Hematopoietic multipotent progenitor cell treated with erythropoietin and hydrocortisone succinate and interleukin-3 and kit ligand, for 17 days (in vitro differentiated cells): ENCODE measurements around the gene SCGB1D1.
A peak's percentile ranks its signal among the peaks of the same experiment; 100 is the strongest.
"Not testable (repeated sequence)": the region's sequence is repeated elsewhere in the genome, so short reads cannot be mapped to it uniquely, and the experiment has no call there.

Experiments
- DNase-seq: peaks from one replicate; pipeline ENCODE4 v3.0.0-alpha.2; 2015; ENCODE audit warnings: low spot score

SCGB1D1 gene

GRCh38 chr11:62166371-62166770 lies 23.6 kb upstream of the SCGB1D1 start:
- no peak for DNase-seq

- DNase-seq: no peak
Measured at GRCh38 chr11:62169448-62169847, 20.6 kb upstream of the SCGB1D1 start.

GRCh38 chr11:62169935-62170334 lies 20.1 kb upstream of the SCGB1D1 start:
- DNase-seq: no peak

GRCh38 chr11:62171261-62171723 lies 18.7 kb upstream of the SCGB1D1 start:
- peak; percentile 48 for DNase-seq

- DNase-seq: no peak
Measured at GRCh38 chr11:62172294-62172693, 17.7 kb upstream of the SCGB1D1 start.

- DNase-seq: no peak
Measured at GRCh38 chr11:62176766-62177165, 13.2 kb upstream of the SCGB1D1 start.

GRCh38 chr11:62179995-62180394 lies 10.0 kb upstream of the SCGB1D1 start:
- no peak for DNase-seq

- DNase-seq: no peak
Measured at GRCh38 chr11:62181097-62181496, 8.9 kb upstream of the SCGB1D1 start.

- no peak for DNase-seq
Measured at GRCh38 chr11:62182147-62182891, 7.7 kb upstream of the SCGB1D1 start.

GRCh38 chr11:62186195-62186594 lies 3.8 kb upstream of the SCGB1D1 start:
- DNase-seq: no peak

GRCh38 chr11:62193952-62194351 lies 3.9 kb downstream of the SCGB1D1 start:
- DNase-seq: no peak

GRCh38 chr11:62195010-62195409 lies 5.0 kb downstream of the SCGB1D1 start:
- not testable (repeated sequence) for DNase-seq

- DNase-seq: no peak
Measured at GRCh38 chr11:62195945-62196344, 5.9 kb downstream of the SCGB1D1 start.

GRCh38 chr11:62197400-62197799 lies 7.4 kb downstream of the SCGB1D1 start:
- DNase-seq: not testable (repeated sequence)

GRCh38 chr11:62201376-62201775 lies 11.4 kb downstream of the SCGB1D1 start:
- DNase-seq: no peak

GRCh38 chr11:62202910-62203309 lies 12.9 kb downstream of the SCGB1D1 start:
- no peak for DNase-seq

- no peak for DNase-seq
Measured at GRCh38 chr11:62204430-62204829, 14.4 kb downstream of the SCGB1D1 start.

- no peak for DNase-seq
Measured at GRCh38 chr11:62205441-62205840, 15.4 kb downstream of the SCGB1D1 start.

- not testable (repeated sequence) for DNase-seq
Measured at GRCh38 chr11:62206276-62207066, 16.5 kb downstream of the SCGB1D1 start.

GRCh38 chr11:62208785-62209144 lies 18.7 kb downstream of the SCGB1D1 start:
- DNase-seq: no peak

- DNase-seq: no peak
Measured at GRCh38 chr11:62217191-62217748, 27.3 kb downstream of the SCGB1D1 start.

- no peak for DNase-seq
Measured at GRCh38 chr11:62221498-62221897, 31.5 kb downstream of the SCGB1D1 start.

- no peak for DNase-seq
Measured at GRCh38 chr11:62223095-62223494, 33.1 kb downstream of the SCGB1D1 start.
